Breast epithelium (tissue), 3 donors: ENCODE measurements around the gene DCD.

Experiments used
- CTCF ChIP-seq, 3 donors: fragments of 450-650 bp; IDR thresholded peaks; one replicate each; pipeline ENCODE4 v1.5.1; 2016 to 2017; ENCODE audit warnings: antibody characterized with exemption in 3 of 3, mild to moderate bottlenecking in 3 of 3, moderate library complexity in 3 of 3
- POLR2A ChIP-seq: fragments of 450-650 bp; IDR thresholded peaks from one replicate; pipeline ENCODE4 v1.6.1; 2016; ENCODE audit warnings: antibody characterized with exemption, mild to moderate bottlenecking, moderate library complexity

- TF ChIP-seq CTCF (IDR thresholded peaks at IDR 0.05) (no peak), POLR2A (no peak)
Measured at GRCh38 chr12:54624315-54625279, 23.6 kb downstream of the DCD start.
